Measurements from ENCODE around the gene IGF2BP2. TPM values are rescaled to one million over a fixed set of nuclear protein-coding genes. Genes with fewer than 3 reads are reported as not detected.

IGF2BP2 gene
- total and polyA plus RNA-seq, 2 of the 8 experiments (the other 6 are each of a cell fraction or from before 2014, with no cell fraction given): 7.4 to 121 TPM

- H2AK5ac ChIP-seq (ENCODE audit: low read depth, low read length): no peak overlapping the region
- DNase-seq (ENCODE audit: low read depth in 1 of 2, low spot score in 2 of 2) (no peak), FAIRE-seq (no peak)
- H3K23ac ChIP-seq (ENCODE audit: insufficient read length): no peak overlapping the region
- peaks cover 0 to 6% (median 4%) of the 10 kb centered on the region in 4 experiments; a peak in 4 of 7 replicates for H3K27me3 ChIP-seq (replicated peaks in 1 of 4; ENCODE audit: control insufficient read depth in 3 of 4, extremely low read depth in 1 of 4, insufficient read depth in 3 of 4, low read length in 3 of 4)
- no peak overlapping the region for H4K8ac ChIP-seq (ENCODE audit: extremely low read depth, insufficient read depth, low read length)
- no peak overlapping the region for H3K9ac ChIP-seq (replicated peaks in 1 of 4; ENCODE audit: extremely low read depth in 1 of 4, low read depth in 3 of 4, low read length in 3 of 4)
- H4K91ac ChIP-seq (replicated peaks; ENCODE audit: insufficient read length, low read length): no peak overlapping the region
- no peak overlapping the region for H3K56ac ChIP-seq (replicated peaks; ENCODE audit: insufficient read length, low read depth, low read length)
- H4K20me1 ChIP-seq (replicated peaks in 1 of 2; ENCODE audit: control insufficient read depth in 1 of 2, insufficient read depth in 2 of 2, low read length in 2 of 2): peaks cover 0 to 5% of the 10 kb centered on the region in 2 experiments
- peaks cover 14% of the 10 kb centered on the region; the same call in 1 of the 2 replicates for H3K23me2 ChIP-seq (ENCODE audit: low read depth, low read length)
- no peak overlapping the region for H3K4ac ChIP-seq (replicated peaks; ENCODE audit: insufficient read length, low read depth, low read length)
- no peak overlapping the region for H2BK5ac ChIP-seq (ENCODE audit: low read depth, low read length)
- H2BK20ac ChIP-seq (ENCODE audit: low read length): no peak overlapping the region
- no peak overlapping the region for H3K14ac ChIP-seq (ENCODE audit: insufficient read length)
- no peak overlapping the region for H4K5ac ChIP-seq (ENCODE audit: insufficient read length, low read depth, low read length)
- POLR2A ChIA-PET (ENCODE audit: partially characterized antibody): no interaction called here
- peaks cover 2 to 41% (median 14%) of the 10 kb centered on the region in 4 experiments; a peak in 7 of 8 replicates for H3K36me3 ChIP-seq (ENCODE audit: control insufficient read depth in 2 of 4, insufficient read depth in 4 of 4, low read length in 3 of 4)
- H3K79me2 ChIP-seq (ENCODE audit: control insufficient read depth in 1 of 2, insufficient read depth in 2 of 2, low read length in 2 of 2): peaks cover 0 to 36% of the 10 kb centered on the region in 2 experiments; a peak in 2 of 4 replicates
- no peak overlapping the region for H2BK15ac ChIP-seq (ENCODE audit: low read length)
- 79% methylated on average over 3 of the region's 3 CpGs; no CpG with 5 or more reads in 1 of the 2 experiments for WGBS, 2 experiments (ENCODE audit: extremely low coverage in 1 of 2, insufficient coverage in 1 of 2, insufficient read length in 1 of 2, insufficient replicate concordance in 2 of 2, low coverage in 1 of 2, low lambda C conversion rate in 2 of 2, missing lambda C conversion rate in 1 of 2)
- no peak overlapping the region for H2AFZ ChIP-seq (ENCODE audit: low read length)
- H3K9me3 ChIP-seq (ENCODE audit: insufficient read depth in 2 of 2, low read depth in 1 of 2, low read length in 1 of 2): peaks cover 35 to 38% of the 10 kb centered on the region in 2 experiments
- H2BK120ac ChIP-seq (replicated peaks; ENCODE audit: low read depth, low read length): no peak overlapping the region
- CTCF ChIA-PET (ENCODE audit: partially characterized antibody): interaction anchor here (1.3 to 1.6 kb wide), 2 partner anchors 40 to 169 kb away, joined by 3 to 5 read pairs; no protein-coding TSS in a partner anchor
- H3K4me2 ChIP-seq (ENCODE audit: insufficient read depth in 1 of 2, low read depth in 2 of 2, low read length in 2 of 2): no peak overlapping the region
- H3K79me1 ChIP-seq (ENCODE audit: low read depth, low read length): peaks cover 5% of the 10 kb centered on the region; the same call in 1 of the 2 replicates
- no peak overlapping the region for H3K4me3 ChIP-seq (ENCODE audit: extremely low read depth in 1 of 4, insufficient read depth in 2 of 4, low read depth in 3 of 4, low read length in 4 of 4)
- H2BK12ac ChIP-seq (ENCODE audit: low read depth, low read length): no peak overlapping the region
- H3K27ac ChIP-seq (ENCODE audit: low read depth, low read length): no peak overlapping the region
- H3K18ac ChIP-seq (ENCODE audit: extremely low read depth, low read length): no peak overlapping the region
- H3K4me1 ChIP-seq (replicated peaks in 1 of 4; ENCODE audit: control insufficient read depth in 3 of 4, insufficient read depth in 4 of 4, low read length in 3 of 4): peaks cover 3 to 6% (median 5%) of the 10 kb centered on the region in 4 experiments; a peak in 6 of 7 replicates
- TF ChIP-seq MAFK (IDR thresholded peaks at IDR 0.05; ENCODE audit: low read depth, low read length) (no peak), SP1 (IDR thresholded peaks at IDR 0.05; ENCODE audit: low read depth, low read length) (no peak), JUN (IDR thresholded peaks at IDR 0.05; ENCODE audit: low read depth, low read length) (no peak), BACH1 (IDR thresholded peaks at IDR 0.05; ENCODE audit: low read length) (no peak), SP4 (IDR thresholded peaks at IDR 0.05; ENCODE audit: low read length) (no peak), NANOG (IDR thresholded peaks at IDR 0.05; ENCODE audit: insufficient read depth, low read depth, low read length, poor library complexity, severe bottlenecking) (no peak), SIX5 (IDR thresholded peaks at IDR 0.05; ENCODE audit: low read depth, low read length) (no peak), RAD21 (IDR thresholded peaks at IDR 0.05 in 1 of 2, conservative IDR thresholded peaks at IDR 0.05 in 1 of 2; ENCODE audit: low read depth in 2 of 2, low read length in 2 of 2) (no peak), RXRA (IDR thresholded peaks at IDR 0.05; ENCODE audit: insufficient read depth, low read depth, low read length) (no peak), POLR2AphosphoS5 (IDR thresholded peaks at IDR 0.05; ENCODE audit: low read depth, low read length) (no peak), EGR1 (IDR thresholded peaks at IDR 0.05; ENCODE audit: borderline replicate concordance, low read depth, low read length) (no peak), ZNF274 (IDR thresholded peaks at IDR 0.05; ENCODE audit: borderline replicate concordance, extremely low read depth, low read length) (no peak), TEAD4 (IDR thresholded peaks at IDR 0.05; ENCODE audit: low read depth, low read length) (no peak), SP2 (IDR thresholded peaks at IDR 0.05; ENCODE audit: low read length) (no peak)
Measured at GRCh38 chr3:185828755-185829154, 3.9 kb upstream of the IGF2BP2 start.

Measured in H1 (cell line).